HG03520 (cell line): Measurements from ENCODE around the gene PPP2R2C.

ENCODE experiments used
- ATAC-seq: cut with Tn5 transposase; IDR thresholded peaks from one replicate; pipeline ENCODE4 v1.9.1; 2021; ENCODE audit warnings: mild to moderate bottlenecking, moderate library complexity; ENCODE audit not compliant: unreplicated experiment

The PPP2R2C gene

GRCh38 chr4:6277139-6277802, 195.1 kb downstream of the PPP2R2C start:
- no peak for ATAC-seq

- no peak for ATAC-seq
Measured at GRCh38 chr4:6275898-6276806, 196.3 kb downstream of the PPP2R2C start.

- ATAC-seq = no peak
Measured at GRCh38 chr4:6275351-6275750, 197.1 kb downstream of the PPP2R2C start.

GRCh38 chr4:6273661-6273990, 198.8 kb downstream of the PPP2R2C start:
- ATAC-seq = no peak

- no peak for ATAC-seq
Measured at GRCh38 chr4:6272863-6273660, 199.4 kb downstream of the PPP2R2C start.

DNA sequence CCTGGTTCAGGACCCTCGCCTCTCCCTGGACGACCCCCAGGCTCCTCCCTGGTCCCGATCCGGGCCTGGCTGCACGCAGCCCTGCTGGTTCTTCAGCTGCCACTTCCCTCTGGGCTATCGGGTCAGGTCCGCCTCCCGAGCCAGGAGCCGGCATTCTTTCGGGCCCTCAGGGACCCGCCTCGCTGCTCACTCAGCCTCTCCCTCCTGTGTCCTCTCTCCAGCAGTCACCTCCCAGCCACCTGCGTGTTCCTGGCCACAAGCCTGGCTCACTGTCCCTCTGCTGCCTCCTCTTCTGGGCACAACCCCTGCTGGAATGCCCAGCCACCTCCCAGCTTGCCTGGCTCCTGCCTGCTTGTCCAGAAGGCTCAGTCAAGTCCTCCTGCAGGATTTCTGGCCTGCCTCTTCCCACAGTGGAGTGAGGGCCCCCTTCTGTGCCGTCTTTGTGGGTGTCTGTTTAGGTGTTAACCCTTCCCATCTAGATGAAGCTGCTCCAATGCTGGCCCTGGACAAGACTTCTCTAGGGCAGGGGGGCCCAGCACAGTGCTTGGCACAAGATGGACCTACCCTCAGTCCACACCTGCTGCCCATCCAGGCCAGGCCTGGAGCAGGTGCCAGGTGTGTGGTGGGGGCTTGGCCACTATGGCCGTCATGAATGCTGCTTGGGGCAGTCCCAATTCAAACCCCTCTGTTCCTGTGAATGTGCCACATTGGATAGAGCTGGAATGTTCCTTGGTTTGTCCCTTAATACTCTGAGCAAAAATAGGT, 200.5 kb downstream of the PPP2R2C start:
- no peak for ATAC-seq

GRCh38 chr4:6271206-6271605, 201.2 kb downstream of the PPP2R2C start:
- no peak for ATAC-seq

- no peak for ATAC-seq
Measured at GRCh38 chr4:6270636-6271121, 201.7 kb downstream of the PPP2R2C start.
